ENCODE measurements around the gene FANCB. TPM values are rescaled to one million over a fixed set of nuclear protein-coding genes. Genes with fewer than 3 reads are reported as not detected.

The FANCB gene
- total RNA-seq, 1 experiment from 2014 or later: 12.3 TPM

- Mint-ChIP-seq H3K27me3 (ENCODE audit: low read depth) (no peaks in the 10 kb centered on the region), H3K36me3 (peaks cover 11% of the 10 kb centered on the region), H3K27ac (no peak overlapping the region), H3K4me1 (no peaks in the 10 kb centered on the region), H3K4me3 (no peak overlapping the region), H3K9me3 (no peaks in the 10 kb centered on the region)
- DNase-seq (ENCODE audit: low spot score): no peak
- CTCF ChIA-PET: no interaction called here
- POLR2A ChIA-PET: no interaction called here
- TF ChIP-seq ESRRA (CRISPR knock-in tag; IDR thresholded peaks at IDR 0.05; ENCODE audit: borderline replicate concordance) (no peak), NFATC4 (CRISPR knock-in tag; IDR thresholded peaks at IDR 0.05) (no peak), MXD4 (CRISPR knock-in tag; IDR thresholded peaks at IDR 0.05; ENCODE audit: borderline replicate concordance) (no peak), PRDM15 (CRISPR knock-in tag; IDR thresholded peaks at IDR 0.05) (no peak), CREB1 (CRISPR knock-in tag; IDR thresholded peaks at IDR 0.05) (no peak), NFYB (CRISPR knock-in tag; conservative IDR thresholded peaks at IDR 0.05; ENCODE audit: low read depth) (no peak), JUN (CRISPR knock-in tag; IDR thresholded peaks at IDR 0.05) (no peak), MAX (CRISPR knock-in tag; IDR thresholded peaks at IDR 0.05) (no peak), SMAD4 (CRISPR knock-in tag; IDR thresholded peaks at IDR 0.05) (no peak), ZNF263 (CRISPR knock-in tag; IDR thresholded peaks at IDR 0.05; ENCODE audit: low read depth) (no peak)
- TF ChIP-seq, protein P1, sequence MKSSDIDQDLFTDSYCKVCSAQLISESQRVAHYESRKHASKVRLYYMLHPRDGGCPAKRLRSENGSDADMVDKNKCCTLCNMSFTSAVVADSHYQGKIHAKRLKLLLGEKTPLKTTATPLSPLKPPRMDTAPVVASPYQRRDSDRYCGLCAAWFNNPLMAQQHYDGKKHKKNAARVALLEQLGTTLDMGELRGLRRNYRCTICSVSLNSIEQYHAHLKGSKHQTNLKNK (CRISPR knock-in tag; IDR thresholded peaks at IDR 0.05): no peak
- TF ChIP-seq, protein P2, sequence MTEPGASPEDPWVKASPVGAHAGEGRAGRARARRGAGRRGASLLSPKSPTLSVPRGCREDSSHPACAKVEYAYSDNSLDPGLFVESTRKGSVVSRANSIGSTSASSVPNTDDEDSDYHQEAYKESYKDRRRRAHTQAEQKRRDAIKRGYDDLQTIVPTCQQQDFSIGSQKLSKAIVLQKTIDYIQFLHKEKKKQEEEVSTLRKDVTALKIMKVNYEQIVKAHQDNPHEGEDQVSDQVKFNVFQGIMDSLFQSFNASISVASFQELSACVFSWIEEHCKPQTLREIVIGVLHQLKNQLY (CRISPR knock-in tag; IDR thresholded peaks at IDR 0.05): no peak
- TF ChIP-seq, protein P3, sequence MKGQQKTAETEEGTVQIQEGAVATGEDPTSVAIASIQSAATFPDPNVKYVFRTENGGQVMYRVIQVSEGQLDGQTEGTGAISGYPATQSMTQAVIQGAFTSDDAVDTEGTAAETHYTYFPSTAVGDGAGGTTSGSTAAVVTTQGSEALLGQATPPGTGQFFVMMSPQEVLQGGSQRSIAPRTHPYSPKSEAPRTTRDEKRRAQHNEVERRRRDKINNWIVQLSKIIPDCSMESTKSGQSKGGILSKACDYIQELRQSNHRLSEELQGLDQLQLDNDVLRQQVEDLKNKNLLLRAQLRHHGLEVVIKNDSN (CRISPR knock-in tag; IDR thresholded peaks at IDR 0.05): no peak
- TF ChIP-seq, protein P4, sequence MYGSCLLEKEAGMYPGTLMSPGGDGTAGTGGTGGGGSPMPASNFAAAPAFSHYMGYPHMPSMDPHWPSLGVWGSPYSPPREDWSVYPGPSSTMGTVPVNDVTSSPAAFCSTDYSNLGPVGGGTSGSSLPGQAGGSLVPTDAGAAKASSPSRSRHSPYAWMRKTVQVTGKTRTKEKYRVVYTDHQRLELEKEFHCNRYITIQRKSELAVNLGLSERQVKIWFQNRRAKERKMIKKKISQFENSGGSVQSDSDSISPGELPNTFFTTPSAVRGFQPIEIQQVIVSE (CRISPR knock-in tag; IDR thresholded peaks at IDR 0.05; ENCODE audit: borderline replicate concordance): no peak
- TF ChIP-seq, protein P5, sequence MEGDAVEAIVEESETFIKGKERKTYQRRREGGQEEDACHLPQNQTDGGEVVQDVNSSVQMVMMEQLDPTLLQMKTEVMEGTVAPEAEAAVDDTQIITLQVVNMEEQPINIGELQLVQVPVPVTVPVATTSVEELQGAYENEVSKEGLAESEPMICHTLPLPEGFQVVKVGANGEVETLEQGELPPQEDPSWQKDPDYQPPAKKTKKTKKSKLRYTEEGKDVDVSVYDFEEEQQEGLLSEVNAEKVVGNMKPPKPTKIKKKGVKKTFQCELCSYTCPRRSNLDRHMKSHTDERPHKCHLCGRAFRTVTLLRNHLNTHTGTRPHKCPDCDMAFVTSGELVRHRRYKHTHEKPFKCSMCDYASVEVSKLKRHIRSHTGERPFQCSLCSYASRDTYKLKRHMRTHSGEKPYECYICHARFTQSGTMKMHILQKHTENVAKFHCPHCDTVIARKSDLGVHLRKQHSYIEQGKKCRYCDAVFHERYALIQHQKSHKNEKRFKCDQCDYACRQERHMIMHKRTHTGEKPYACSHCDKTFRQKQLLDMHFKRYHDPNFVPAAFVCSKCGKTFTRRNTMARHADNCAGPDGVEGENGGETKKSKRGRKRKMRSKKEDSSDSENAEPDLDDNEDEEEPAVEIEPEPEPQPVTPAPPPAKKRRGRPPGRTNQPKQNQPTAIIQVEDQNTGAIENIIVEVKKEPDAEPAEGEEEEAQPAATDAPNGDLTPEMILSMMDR (IDR thresholded peaks at IDR 0.05): no peak
- no peak for ATAC-seq
Measured at GRCh38 chrX:14915596-14915995, 42.7 kb upstream of the FANCB start.

DNA sequence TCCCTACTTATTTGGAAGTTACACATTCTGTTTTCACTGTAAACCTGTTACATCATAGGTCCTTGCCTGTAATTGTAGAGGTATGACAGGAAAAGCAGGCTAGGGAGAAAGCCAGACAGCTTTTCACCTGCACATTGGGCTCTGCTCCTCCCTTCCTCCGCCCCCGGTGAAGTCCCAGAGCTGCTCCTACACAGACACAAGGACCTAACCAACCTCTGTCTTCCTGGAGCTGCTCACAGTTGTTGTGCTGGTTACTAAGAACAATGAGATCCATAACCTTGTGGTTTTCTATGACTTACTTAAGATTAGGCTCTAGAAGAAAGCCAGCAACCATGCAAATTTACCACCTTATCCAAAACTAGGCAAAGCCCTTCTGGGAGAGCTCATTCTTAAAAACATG lies 40.4 kb upstream of the FANCB start:
- ChIA-PET CTCF (no interaction called here), POLR2A (no interaction called here)
- DNase-seq (ENCODE audit: low spot score) (no peak), ATAC-seq (no peak)
- Mint-ChIP-seq H3K27ac (no peak overlapping the region), H3K4me1 (no peaks in the 10 kb centered on the region), H3K9me3 (no peaks in the 10 kb centered on the region), H3K36me3 (peaks cover 5% of the 10 kb centered on the region), H3K27me3 (ENCODE audit: low read depth) (no peaks in the 10 kb centered on the region), H3K4me3 (no peak overlapping the region)
- TF ChIP-seq ATF2 (CRISPR knock-in tag; IDR thresholded peaks at IDR 0.05; ENCODE audit: borderline replicate concordance, low read depth): no peak
- TF ChIP-seq PRDM15 (CRISPR knock-in tag; IDR thresholded peaks at IDR 0.05): no peak
- TF ChIP-seq, protein P6, sequence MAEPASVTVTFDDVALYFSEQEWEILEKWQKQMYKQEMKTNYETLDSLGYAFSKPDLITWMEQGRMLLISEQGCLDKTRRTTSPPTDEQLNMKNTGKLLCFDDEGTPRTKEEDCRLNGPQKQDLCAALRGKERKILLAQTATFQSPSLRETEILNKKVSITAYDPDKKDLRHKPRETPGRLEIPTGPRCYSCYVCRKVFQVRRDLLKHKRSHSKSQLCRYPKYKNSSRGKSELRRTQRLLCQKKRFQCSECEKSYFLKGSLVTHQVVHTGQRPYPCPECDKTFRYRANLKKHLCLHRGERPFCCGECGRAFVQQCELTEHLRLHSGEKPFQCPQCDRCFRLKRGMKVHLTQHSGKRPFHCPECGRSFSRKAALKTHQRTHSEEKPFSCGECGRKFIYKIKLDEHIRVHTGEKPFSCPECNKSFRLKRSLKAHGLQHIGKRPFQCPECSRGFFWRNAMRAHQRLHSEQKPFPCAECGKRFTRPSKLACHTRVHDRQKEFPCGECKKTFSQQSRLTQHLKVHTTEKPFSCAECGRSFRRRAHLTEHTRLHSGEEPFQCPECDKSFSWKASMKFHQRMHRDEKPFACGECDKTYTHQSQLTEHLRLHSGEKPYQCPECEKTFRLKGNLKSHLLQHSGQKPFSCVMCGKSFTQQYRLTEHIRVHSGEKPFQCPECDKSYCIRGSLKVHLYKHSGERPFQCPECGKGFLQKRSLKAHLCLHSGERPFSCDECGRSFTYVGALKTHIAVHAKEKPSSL (CRISPR knock-in tag; conservative IDR thresholded peaks at IDR 0.05): no peak

Measured in WTC11 (cell line).